Gastrocnemius medialis (tissue), 4 donors: Measurements from ENCODE around the gene MGAT4C. TPM values are rescaled to one million over a fixed set of nuclear protein-coding genes. Genes with fewer than 3 reads are reported as not detected.

ENCODE experiments used
- ATAC-seq, 2 donors: fragments of 150-250 bp; one replicate each; pipeline ENCODE4 v1.9.1; 2016
- DNase-seq, 2 donors: peaks; one replicate each; pipeline ENCODE4 v3.0.0-alpha.2; 2019
- H3K27ac ChIP-seq, 4 donors: fragments of 200-600 bp; sonication (generic); 1 replicate in 1 of 4; 2 replicates in 3 of 4; pipeline ENCODE4 v1.5.1; 2016 to 2018; ENCODE audit warnings: mild to moderate bottlenecking in 2 of 4, moderate library complexity in 1 of 4
- H3K27me3 ChIP-seq, 3 donors: fragments of 200-600 bp; sonication (generic) in 2 of 3; 1 replicate in 1 of 3; 2 replicates in 2 of 3; pipeline versions ENCODE4 v1.5.1 to v1.6.0; 2016 to 2019; ENCODE audit warnings: mild to moderate bottlenecking in 1 of 3, moderate library complexity in 1 of 3
- H3K36me3 ChIP-seq, 2 donors: fragments of 200-600 bp; sonication (generic) in 1 of 2; one replicate each; pipeline ENCODE4 v1.5.1; 2017 to 2018
- H3K4me1 ChIP-seq, 2 donors: fragments of 200-600 bp; sonication (generic) in 1 of 2; one replicate each; pipeline ENCODE4 v1.5.1; 2016 to 2017; ENCODE audit warnings: mild to moderate bottlenecking in 2 of 2
- H3K4me3 ChIP-seq, 4 donors: fragments of 200-600 bp; sonication (generic) in 3 of 4; 1 replicate in 1 of 4; 2 replicates in 3 of 4; pipeline ENCODE4 v1.5.1; 2016 to 2019; ENCODE audit warnings: mild to moderate bottlenecking in 2 of 4
- H3K9me3 ChIP-seq, 3 donors: fragments of 200-600 bp; sonication (generic) in 2 of 3; 1 replicate in 1 of 3; 2 replicates in 2 of 3; pipeline ENCODE4 v1.5.1; 2016 to 2019
- CTCF ChIP-seq, 5 experiments: fragments of 450-650 bp in 3 of 5; fragments of 200-600 bp in 2 of 5; sonication (generic) in 2 of 5; IDR thresholded peaks in 4 of 5; conservative IDR thresholded peaks in 1 of 5; 1 replicate in 4 of 5; 2 replicates in 1 of 5; pipeline ENCODE4 v1.5.1; 2016 to 2019; ENCODE audit warnings: antibody characterized with exemption in 5 of 5, mild to moderate bottlenecking in 3 of 5, moderate library complexity in 3 of 5
- POLR2A ChIP-seq, 2 donors: fragments of 450-650 bp; IDR thresholded peaks; one replicate each; pipeline ENCODE4 v1.6.1; 2017; ENCODE audit warnings: antibody characterized with exemption in 2 of 2, mild to moderate bottlenecking in 2 of 2, moderate library complexity in 2 of 2
- in situ Hi-C, 4 donors: fragments of 200-750 bp; cut with MboI; loops; one replicate each; pipeline versions ENCODE4 v1.15.0 to v1.8.0; 2017; ENCODE audit warnings: low sequenced_read_pairs in 4 of 4
- intact Hi-C: fragments of 100-400 bp; cut with DNase I; formaldehyde crosslinking; loops from one replicate; pipeline ENCODE4 v1.15.1; 2023; ENCODE audit warnings: low total_unique reads
- total RNA-seq, 4 donors: library from RNA; depleted of rRNA; stranded (reverse); fragments of >200 nt; gene quantifications; one replicate each; pipeline versions ENCODE4 v1.1.0 to v1.2.3, GENCODE V29; 2016

MGAT4C gene
- total RNA-seq, 4 donors from 2014 or later: not detected

- no peaks in the 10 kb centered on the region for H3K27me3 ChIP-seq
- ATAC-seq: no peak
- intact Hi-C loops (no loop called here), in situ Hi-C loops (no loop called here)
- TF ChIP-seq CTCF (IDR thresholded peaks at IDR 0.05 in 4 of 5, conservative IDR thresholded peaks at IDR 0.05 in 1 of 5): no peak
- TF ChIP-seq POLR2A (IDR thresholded peaks at IDR 0.05): no peak
- no peaks in the 10 kb centered on the region for H3K9me3 ChIP-seq
- no peaks in the 10 kb centered on the region for H3K36me3 ChIP-seq
- no peak for DNase-seq
- no peak overlapping the region for H3K27ac ChIP-seq
- no peak overlapping the region for H3K4me3 ChIP-seq
- H3K4me1 ChIP-seq: no peaks in the 10 kb centered on the region
Observed at GRCh38 chr12:86186449-86186848, 69.7 kb downstream of the MGAT4C start.

GRCh38 chr12:86179855-86180254 is 76.3 kb downstream of the MGAT4C start:
- Histone ChIP-seq H3K27ac (no peak overlapping the region), H3K4me1 (no peaks in the 10 kb centered on the region), H3K36me3 (no peaks in the 10 kb centered on the region), H3K9me3 (no peaks in the 10 kb centered on the region), H3K27me3 (no peaks in the 10 kb centered on the region), H3K4me3 (no peak overlapping the region)
- ATAC-seq: no peak
- intact Hi-C loops (no loop called here), in situ Hi-C loops (no loop called here)
- no peak for DNase-seq
- TF ChIP-seq CTCF (IDR thresholded peaks at IDR 0.05 in 4 of 5, conservative IDR thresholded peaks at IDR 0.05 in 1 of 5): no peak
- TF ChIP-seq POLR2A (IDR thresholded peaks at IDR 0.05): no peak

GRCh38 chr12:86174188-86174587 is 82.0 kb downstream of the MGAT4C start:
- Histone ChIP-seq H3K27me3 (no peaks in the 10 kb centered on the region), H3K27ac (no peak overlapping the region), H3K4me1 (no peaks in the 10 kb centered on the region), H3K36me3 (no peaks in the 10 kb centered on the region), H3K9me3 (no peaks in the 10 kb centered on the region), H3K4me3 (no peak overlapping the region)
- in situ Hi-C loops (no loop called here), intact Hi-C loops (no loop called here)
- no peak for DNase-seq
- ATAC-seq: no peak
- TF ChIP-seq CTCF (IDR thresholded peaks at IDR 0.05 in 4 of 5, conservative IDR thresholded peaks at IDR 0.05 in 1 of 5): no peak
- no peak for TF ChIP-seq POLR2A (IDR thresholded peaks at IDR 0.05)

GRCh38 chr12:86172913-86173443 is 83.2 kb downstream of the MGAT4C start:
- H3K36me3 ChIP-seq: no peaks in the 10 kb centered on the region
- no peaks in the 10 kb centered on the region for H3K9me3 ChIP-seq
- no peak for ATAC-seq
- no peak overlapping the region for H3K4me3 ChIP-seq
- in situ Hi-C loops: no loop called here
- no peaks in the 10 kb centered on the region for H3K4me1 ChIP-seq
- no peak for DNase-seq
- no peak overlapping the region for H3K27ac ChIP-seq
- no peaks in the 10 kb centered on the region for H3K27me3 ChIP-seq
- TF ChIP-seq CTCF (IDR thresholded peaks at IDR 0.05 in 4 of 5, conservative IDR thresholded peaks at IDR 0.05 in 1 of 5) (no peak), POLR2A (IDR thresholded peaks at IDR 0.05) (no peak)
- intact Hi-C loops: no loop called here

GRCh38 chr12:86170051-86170450 is 86.1 kb downstream of the MGAT4C start:
- Histone ChIP-seq H3K36me3 (no peaks in the 10 kb centered on the region), H3K4me3 (no peak overlapping the region), H3K4me1 (no peaks in the 10 kb centered on the region), H3K9me3 (no peaks in the 10 kb centered on the region), H3K27ac (no peak overlapping the region), H3K27me3 (no peaks in the 10 kb centered on the region)
- ATAC-seq: no peak
- TF ChIP-seq POLR2A (IDR thresholded peaks at IDR 0.05): no peak
- no peak for TF ChIP-seq CTCF (IDR thresholded peaks at IDR 0.05 in 4 of 5, conservative IDR thresholded peaks at IDR 0.05 in 1 of 5)
- intact Hi-C loops: no loop called here
- no peak for DNase-seq
- in situ Hi-C loops: no loop called here
